Erythroblast (primary cell): ENCODE results near the gene ZNF253.

Experiments
- GATA1 ChIP-seq: IDR thresholded peaks from 2 replicates; pipeline ENCODE4 v1.6.1; 2011; ENCODE audit warnings: low read depth, mild to moderate bottlenecking, control low read depth, low read length, moderate library complexity
- POLR2A ChIP-seq: IDR thresholded peaks from 2 replicates; pipeline ENCODE4 v1.6.1; 2011; ENCODE audit warnings: mild to moderate bottlenecking, low read length

GRCh38 chr19:19826875-19827274 is 38.8 kb upstream of the ZNF253 start:
- TF ChIP-seq POLR2A (no peak), GATA1 (no peak)
